ENCODE results near the gene VAPB. TPM values are rescaled to one million over a fixed set of nuclear protein-coding genes. Genes with fewer than 3 reads are reported as not detected.
A peak's percentile ranks its signal among the peaks of the same experiment; 100 is the strongest.

The VAPB gene
- total and polyA plus RNA-seq, 7 donors, result 23.4 to 47.6 (median 36.9) TPM

DNA sequence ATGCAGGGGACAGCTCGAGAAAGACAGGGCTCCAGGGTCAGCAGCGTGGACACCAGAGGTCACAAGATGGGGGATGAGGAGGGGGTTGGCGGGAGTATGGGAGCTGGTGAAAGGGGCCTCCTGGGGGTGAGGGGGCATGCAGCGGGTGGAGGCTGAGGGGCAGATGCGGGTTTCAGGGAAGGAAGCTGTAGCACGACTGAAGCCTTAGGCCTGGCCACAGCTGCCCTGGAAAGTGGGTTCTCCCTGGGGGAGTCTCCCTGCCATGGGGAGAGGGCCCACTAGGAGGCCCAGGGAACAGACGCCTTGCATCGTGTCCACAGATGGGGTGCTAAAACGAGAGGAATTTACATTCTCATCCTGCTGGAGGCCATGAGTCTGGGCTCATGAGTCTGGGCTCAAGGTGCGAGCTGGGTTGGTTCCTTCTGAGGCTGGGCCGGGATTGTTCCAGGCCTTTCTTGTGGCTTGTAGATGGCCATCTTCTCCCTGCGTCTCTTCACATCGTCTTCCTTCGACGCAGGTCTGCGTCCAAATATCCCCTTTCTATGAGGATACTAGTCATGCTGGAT, 108.1 kb downstream of the VAPB start:
- no peaks in the 10 kb centered on the region for H3K36me3 ChIP-seq
- H3K27me3 ChIP-seq, result no peaks in the 10 kb centered on the region
- intact Hi-C loops (cut with DNase I), result no loop called here
- no peak overlapping the region for H3K27ac ChIP-seq
- H3K4me3 ChIP-seq, result no peak overlapping the region
- no peaks in the 10 kb centered on the region for H3K4me1 ChIP-seq
- peaks cover 0 to 2% (median 0%) of the 10 kb centered on the region in 4 donors for H3K9me3 ChIP-seq
- 92 to 93% methylated on average over 16 of the region's 16 CpGs for WGBS, 2 donors
- DNase-seq, result no peak
- TF ChIP-seq POLR2AphosphoS5 (IDR thresholded peaks at IDR 0.05) (no peak), EP300 (IDR thresholded peaks at IDR 0.05) (no peak), POLR2A (IDR thresholded peaks at IDR 0.05) (no peak), CTCF (IDR thresholded peaks at IDR 0.05) (no peak)

DNA sequence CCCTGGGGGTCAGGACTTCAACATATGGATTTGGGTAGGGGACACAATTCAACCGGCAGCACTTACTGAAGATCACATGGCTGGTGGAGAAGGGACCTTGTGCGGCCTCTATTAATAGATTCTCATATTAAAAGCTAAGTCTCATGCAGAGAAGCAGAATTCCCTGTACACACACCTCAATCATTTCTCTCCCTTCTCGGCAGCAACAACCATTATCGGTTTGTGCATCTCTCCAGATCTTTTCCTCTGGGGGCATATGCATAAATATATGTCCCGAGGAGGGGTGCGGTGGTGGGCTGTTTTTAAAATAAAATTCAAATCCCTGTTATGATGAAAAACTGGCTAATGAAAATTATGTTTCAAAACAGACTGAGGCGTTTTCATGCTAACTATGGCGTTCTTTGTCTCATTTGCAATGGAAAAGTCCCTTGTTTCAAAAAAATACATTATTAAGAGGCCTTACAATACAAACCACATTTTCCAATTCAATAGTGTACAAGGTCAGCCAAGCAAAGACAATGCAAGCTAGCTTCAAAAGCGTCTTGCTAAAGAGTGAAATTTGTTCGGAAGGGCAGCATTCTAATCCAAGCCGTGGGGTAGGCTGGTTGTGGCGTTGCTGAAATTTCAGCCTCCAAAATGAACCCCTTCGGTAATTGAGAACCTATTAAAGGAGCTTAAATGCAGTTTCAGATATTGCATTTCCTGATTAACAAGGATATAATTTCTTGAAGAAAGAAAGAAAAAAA, 108.9 kb downstream of the VAPB start:
- Histone ChIP-seq H3K27me3 (no peaks in the 10 kb centered on the region), H3K4me3 (no peak overlapping the region), H3K36me3 (no peaks in the 10 kb centered on the region), H3K4me1 (no peaks in the 10 kb centered on the region), H3K27ac (no peak overlapping the region), H3K9me3 (peaks cover 0 to 2% (median 0%) of the 10 kb centered on the region in 4 donors)
- DNase-seq, result no peak
- no peak for TF ChIP-seq POLR2A (IDR thresholded peaks at IDR 0.05)
- no peak for TF ChIP-seq POLR2AphosphoS5 (IDR thresholded peaks at IDR 0.05)
- TF ChIP-seq EP300 (IDR thresholded peaks at IDR 0.05), result no peak
- TF ChIP-seq CTCF (IDR thresholded peaks at IDR 0.05), result no peak
- WGBS, 2 donors, result 94% methylated on average over 13 of the region's 13 CpGs
- intact Hi-C loops (cut with DNase I), result no loop called here

DNA sequence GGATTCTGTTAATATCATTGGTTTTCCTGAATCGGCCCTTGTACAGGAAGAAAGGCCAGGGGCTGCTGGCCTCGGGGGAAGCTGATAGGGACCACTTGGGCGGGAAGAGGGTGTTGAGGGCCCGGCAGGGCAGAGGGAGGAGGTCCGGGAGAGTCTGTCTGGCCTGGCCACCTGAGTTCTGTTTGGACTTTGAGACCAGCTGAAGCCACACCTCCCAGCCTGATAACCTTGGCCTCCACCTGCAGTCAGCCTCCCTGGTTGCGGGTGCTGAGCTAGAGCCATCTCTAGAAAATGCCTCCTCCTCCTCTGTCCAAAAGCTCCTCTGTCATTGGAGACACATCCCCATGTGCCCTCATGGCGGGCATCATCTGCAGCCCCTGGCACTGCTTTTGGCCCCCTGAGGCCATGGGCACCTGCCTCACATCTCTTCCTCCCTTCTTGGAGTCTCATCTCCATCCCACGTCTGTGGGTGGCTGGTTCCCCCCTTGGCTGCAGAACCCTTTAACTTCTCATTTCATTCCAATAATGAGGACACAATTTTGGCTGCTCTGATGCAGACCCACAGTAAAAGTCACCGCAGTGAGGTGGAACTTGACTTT, 109.5 kb downstream of the VAPB start:
- Histone ChIP-seq H3K4me3 (no peak overlapping the region), H3K27me3 (no peaks in the 10 kb centered on the region), H3K36me3 (no peaks in the 10 kb centered on the region), H3K9me3 (peaks cover 0 to 4% (median under 1%) of the 10 kb centered on the region in 4 donors), H3K27ac (no peak overlapping the region), H3K4me1 (no peaks in the 10 kb centered on the region)
- DNase-seq, result peak; percentile 21
- intact Hi-C loops (cut with DNase I), result no loop called here
- TF ChIP-seq POLR2AphosphoS5 (IDR thresholded peaks at IDR 0.05) (no peak), EP300 (IDR thresholded peaks at IDR 0.05) (no peak), POLR2A (IDR thresholded peaks at IDR 0.05) (no peak), CTCF (IDR thresholded peaks at IDR 0.05) (no peak)
- WGBS, 2 donors, result 49 to 62% methylated on average over 9 of the region's 9 CpGs

- TF ChIP-seq POLR2AphosphoS5 (IDR thresholded peaks at IDR 0.05) (no peak), CTCF (IDR thresholded peaks at IDR 0.05) (no peak), EP300 (IDR thresholded peaks at IDR 0.05) (no peak), POLR2A (IDR thresholded peaks at IDR 0.05) (no peak)
- H3K4me1 ChIP-seq, result no peaks in the 10 kb centered on the region
- intact Hi-C loops (cut with DNase I), result no loop called here
- 93 to 94% methylated on average over 7 of the region's 7 CpGs for WGBS, 2 donors
- H3K27ac ChIP-seq, result no peak overlapping the region
- H3K27me3 ChIP-seq, result no peaks in the 10 kb centered on the region
- H3K4me3 ChIP-seq, result no peak overlapping the region
- peaks cover 0 to 14% (median 12%) of the 10 kb centered on the region in 4 donors for H3K9me3 ChIP-seq
- no peaks in the 10 kb centered on the region for H3K36me3 ChIP-seq
- no peak for DNase-seq
These were observed 111.2 kb downstream of the VAPB start for GRCh38 chr20:58500256-58500655.

Other genes starting within 250 kb of the VAPB start
- gene ANKRD60, start 160.6 kb upstream of the VAPB start, total RNA-seq, result under 1 TPM in 1 of 4 donors, not detected in 3; 0.82 TPM
- gene ANKRD60, start 160.6 kb upstream of the VAPB start, polyA plus RNA-seq, result not detected
- gene RAB22A, start 79.5 kb upstream of the VAPB start, total RNA-seq, result 10 to 100 TPM; 17.6 to 21.6 (median 21.0) TPM
- gene RAB22A, start 79.5 kb upstream of the VAPB start, polyA plus RNA-seq, result 10 to 100 TPM in 2 of 3 donors, 1 to 10 TPM in 1; 8.0 to 14.8 (median 12.6) TPM
- gene APCDD1L, start 126.2 kb downstream of the VAPB start, total RNA-seq, result 1 to 10 TPM in 3 of 4 donors, under 1 TPM in 1; 0.33 to 1.9 (median 1.6) TPM
- under 1 TPM in 2 of 3 donors, not detected in 1; 0.22 to 0.23 TPM for gene APCDD1L, start 126.2 kb downstream of the VAPB start, polyA plus RNA-seq